ENCODE results near the gene PEX1. TPM values are rescaled to one million over a fixed set of nuclear protein-coding genes. Genes with fewer than 3 reads are reported as not detected.
"Not testable (repeated sequence)": the region's sequence is repeated elsewhere in the genome, so short reads cannot be mapped to it uniquely, and the experiment has no call there.

Gene PEX1
- total RNA-seq, 4 donors from 2014 or later: 17.2 to 29.6 (median 23.1) TPM

- intact Hi-C loops (cut with DNase I; ENCODE audit: low total_unique reads) (no loop called here), in situ Hi-C loops (cut with MboI; ENCODE audit: low pct_ligation_motif_present in 1 of 4, low pct_unique_long_range_greater_than_20kb in 1 of 4, low sequenced_read_pairs in 3 of 4) (no loop called here)
- TF ChIP-seq, protein P1, sequence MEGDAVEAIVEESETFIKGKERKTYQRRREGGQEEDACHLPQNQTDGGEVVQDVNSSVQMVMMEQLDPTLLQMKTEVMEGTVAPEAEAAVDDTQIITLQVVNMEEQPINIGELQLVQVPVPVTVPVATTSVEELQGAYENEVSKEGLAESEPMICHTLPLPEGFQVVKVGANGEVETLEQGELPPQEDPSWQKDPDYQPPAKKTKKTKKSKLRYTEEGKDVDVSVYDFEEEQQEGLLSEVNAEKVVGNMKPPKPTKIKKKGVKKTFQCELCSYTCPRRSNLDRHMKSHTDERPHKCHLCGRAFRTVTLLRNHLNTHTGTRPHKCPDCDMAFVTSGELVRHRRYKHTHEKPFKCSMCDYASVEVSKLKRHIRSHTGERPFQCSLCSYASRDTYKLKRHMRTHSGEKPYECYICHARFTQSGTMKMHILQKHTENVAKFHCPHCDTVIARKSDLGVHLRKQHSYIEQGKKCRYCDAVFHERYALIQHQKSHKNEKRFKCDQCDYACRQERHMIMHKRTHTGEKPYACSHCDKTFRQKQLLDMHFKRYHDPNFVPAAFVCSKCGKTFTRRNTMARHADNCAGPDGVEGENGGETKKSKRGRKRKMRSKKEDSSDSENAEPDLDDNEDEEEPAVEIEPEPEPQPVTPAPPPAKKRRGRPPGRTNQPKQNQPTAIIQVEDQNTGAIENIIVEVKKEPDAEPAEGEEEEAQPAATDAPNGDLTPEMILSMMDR (IDR thresholded peaks at IDR 0.05): no peak
- TF ChIP-seq POLR2AphosphoS5 (IDR thresholded peaks at IDR 0.05) (no peak), POLR2A (IDR thresholded peaks at IDR 0.05) (no peak), EP300 (IDR thresholded peaks at IDR 0.05; ENCODE audit: low read depth) (no peak)
- H3K9me3 ChIP-seq: no peaks in the 10 kb centered on the region
- H3K4me3 ChIP-seq: no peak overlapping the region
- DNase-seq: no peak
- no peak overlapping the region for H3K27ac ChIP-seq
- no peaks in the 10 kb centered on the region for H3K4me1 ChIP-seq
- WGBS, 2 donors (ENCODE audit: low coverage in 1 of 2): 76 to 86% methylated on average over 1 to 4 of the region's 4 CpGs
- no peaks in the 10 kb centered on the region for H3K27me3 ChIP-seq
- no peaks in the 10 kb centered on the region for H3K36me3 ChIP-seq
Measured at GRCh38 chr7:92550194-92550593, 21.9 kb upstream of the PEX1 start.

- intact Hi-C loops (cut with DNase I; ENCODE audit: low total_unique reads) (no loop called here), in situ Hi-C loops (cut with MboI; ENCODE audit: low pct_ligation_motif_present in 1 of 4, low pct_unique_long_range_greater_than_20kb in 1 of 4, low sequenced_read_pairs in 3 of 4) (no loop called here)
- Histone ChIP-seq H3K36me3 (no peaks in the 10 kb centered on the region), H3K27me3 (no peaks in the 10 kb centered on the region), H3K4me1 (no peaks in the 10 kb centered on the region), H3K27ac (no peak overlapping the region), H3K4me3 (no peak overlapping the region), H3K9me3 (no peaks in the 10 kb centered on the region)
- WGBS, 2 donors (ENCODE audit: low coverage in 1 of 2): 85% methylated on average over 6 of the region's 6 CpGs; no CpG with 5 or more reads in 1 of the 2 donors
- DNase-seq: no peak
- TF ChIP-seq, protein P1 (IDR thresholded peaks at IDR 0.05): no peak
Measured at GRCh38 chr7:92547579-92547978, 19.3 kb upstream of the PEX1 start.

- DNase-seq: no peak
- no peaks in the 10 kb centered on the region for H3K9me3 ChIP-seq
- in situ Hi-C loops (cut with MboI; ENCODE audit: low pct_ligation_motif_present in 1 of 4, low pct_unique_long_range_greater_than_20kb in 1 of 4, low sequenced_read_pairs in 3 of 4) (no loop called here), intact Hi-C loops (cut with DNase I; ENCODE audit: low total_unique reads) (no loop called here)
- H3K4me3 ChIP-seq: no peak overlapping the region
- no peak overlapping the region for H3K27ac ChIP-seq
- WGBS, 2 donors (ENCODE audit: low coverage in 1 of 2): 93% methylated on average over 15 of the region's 17 CpGs; no CpG with 5 or more reads in 1 of the 2 donors
- TF ChIP-seq EP300 (IDR thresholded peaks at IDR 0.05; ENCODE audit: low read depth) (no peak), POLR2A (IDR thresholded peaks at IDR 0.05) (no peak), POLR2AphosphoS5 (IDR thresholded peaks at IDR 0.05) (no peak)
- TF ChIP-seq, protein P1 (IDR thresholded peaks at IDR 0.05): no peak
- H3K36me3 ChIP-seq: no peaks in the 10 kb centered on the region
- H3K27me3 ChIP-seq: no peaks in the 10 kb centered on the region
- H3K4me1 ChIP-seq: no peaks in the 10 kb centered on the region
Measured at GRCh38 chr7:92546856-92547497, 18.7 kb upstream of the PEX1 start.

DNA sequence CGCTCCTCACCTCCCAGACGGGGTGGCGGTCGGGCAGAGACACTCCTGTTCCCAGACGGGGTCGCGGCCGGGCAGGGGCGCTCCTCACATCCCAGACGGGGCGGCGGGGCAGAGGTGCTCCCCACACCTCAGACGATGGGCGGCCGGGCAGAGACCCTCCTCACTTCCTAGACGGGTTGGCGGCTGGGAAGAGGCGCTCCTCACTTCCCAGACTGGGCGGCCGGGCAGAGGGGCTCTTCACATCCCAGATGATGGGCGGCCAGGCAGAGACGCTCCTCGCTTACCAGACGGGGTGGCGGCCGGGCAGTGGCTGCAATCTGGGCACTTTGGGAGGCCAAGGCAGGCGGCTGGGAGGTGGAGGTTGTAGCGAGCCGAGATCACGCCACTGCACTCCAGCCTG is 16.8 kb upstream of the PEX1 start:
- DNase-seq; in situ Hi-C loops (cut with MboI; ENCODE audit: low pct_ligation_motif_present in 1 of 4, low pct_unique_long_range_greater_than_20kb in 1 of 4, low sequenced_read_pairs in 3 of 4); H3K27ac ChIP-seq; H3K27me3 ChIP-seq; intact Hi-C loops (cut with DNase I; ENCODE audit: low total_unique reads); H3K4me1 ChIP-seq; H3K9me3 ChIP-seq; H3K4me3 ChIP-seq; H3K36me3 ChIP-seq: not testable (repeated sequence)
- 98% methylated on average over 13 of the region's 30 CpGs; no CpG with 5 or more reads in 1 of the 2 donors for WGBS, 2 donors (ENCODE audit: low coverage in 1 of 2)

GRCh38 chr7:92543542-92543941 is 15.2 kb upstream of the PEX1 start:
- in situ Hi-C loops (cut with MboI; ENCODE audit: low pct_ligation_motif_present in 1 of 4, low pct_unique_long_range_greater_than_20kb in 1 of 4, low sequenced_read_pairs in 3 of 4); DNase-seq; H3K9me3 ChIP-seq; H3K4me1 ChIP-seq; H3K27me3 ChIP-seq; intact Hi-C loops (cut with DNase I; ENCODE audit: low total_unique reads); H3K27ac ChIP-seq; H3K36me3 ChIP-seq; H3K4me3 ChIP-seq: not testable (repeated sequence)
- WGBS, 2 donors (ENCODE audit: low coverage in 1 of 2): 80 to 97% methylated on average over 1 to 3 of the region's 3 CpGs

All from transverse colon (tissue), 4 donors.